GM19397 (cell line): Measurements from ENCODE around the gene DLL4.

Source experiments
- ATAC-seq: cut with Tn5 transposase; IDR thresholded peaks from one replicate; pipeline ENCODE4 v1.9.1; 2021; ENCODE audit warnings: mild to moderate bottlenecking, moderate library complexity; ENCODE audit not compliant: unreplicated experiment

The DLL4 gene

GRCh38 chr15:40984964-40985363 is 55.8 kb downstream of the DLL4 start:
- ATAC-seq: no peak

GRCh38 chr15:40985541-40986330 is 56.6 kb downstream of the DLL4 start:
- no peak for ATAC-seq

- no peak for ATAC-seq
Observed at GRCh38 chr15:40986820-40987219, 57.7 kb downstream of the DLL4 start.

- no peak for ATAC-seq
Observed at GRCh38 chr15:40988156-40988555, 59.0 kb downstream of the DLL4 start.
